Gastroesophageal sphincter (tissue), 4 donors: ENCODE measurements around the gene PCDHGA11. TPM values are rescaled to one million over a fixed set of nuclear protein-coding genes. Genes with fewer than 3 reads are reported as not detected.

Experiments
- ATAC-seq: fragments of 150-250 bp; one replicate; pipeline ENCODE4 v1.9.1; 2016; ENCODE audit warnings: mild to moderate bottlenecking, moderate library complexity
- H3K27ac ChIP-seq, 4 donors: fragments of 200-600 bp; sonication (generic) in 3 of 4; 1 replicate in 3 of 4; 2 replicates in 1 of 4; pipeline ENCODE4 v1.5.1; 2016 to 2019
- H3K27me3 ChIP-seq: fragments of 200-600 bp; sonication (generic); one replicate; pipeline ENCODE4 v1.5.1; 2019
- H3K36me3 ChIP-seq, 2 donors: fragments of 200-600 bp; sonication (generic); one replicate each; pipeline ENCODE4 v1.5.1; 2019; ENCODE audit warnings: control low read depth in 1 of 2
- H3K4me1 ChIP-seq, 3 donors: fragments of 200-600 bp; sonication (generic); 1 replicate in 2 of 3; 2 replicates in 1 of 3; pipeline ENCODE4 v1.5.1; 2016 to 2019; ENCODE audit warnings: control low read depth in 2 of 3
- H3K4me3 ChIP-seq, 2 donors: fragments of 200-600 bp; sonication (generic); one replicate each; pipeline ENCODE4 v1.5.1; 2019; ENCODE audit warnings: mild to moderate bottlenecking in 1 of 2, moderate library complexity in 1 of 2
- H3K9me3 ChIP-seq, 3 donors: fragments of 200-600 bp; sonication (generic); one replicate each; pipeline ENCODE4 v1.5.1; 2017 to 2019; ENCODE audit warnings: control low read depth in 2 of 3
- CTCF ChIP-seq, 4 experiments: fragments of 200-600 bp in 2 of 4; fragments of 450-650 bp in 2 of 4; sonication (generic) in 1 of 4; IDR thresholded peaks; one replicate each; pipeline ENCODE4 v1.5.1; 2017 to 2019; ENCODE audit warnings: antibody characterized with exemption in 4 of 4, mild to moderate bottlenecking in 2 of 4, moderate library complexity in 2 of 4
- EP300 ChIP-seq: sonication (generic); formaldehyde crosslinking; IDR thresholded peaks from one replicate; pipeline ENCODE4 v1.6.1; 2017; ENCODE audit warnings: antibody characterized with exemption, mild to moderate bottlenecking
- POLR2A ChIP-seq, 2 donors: fragments of 450-650 bp; IDR thresholded peaks; one replicate each; pipeline ENCODE4 v1.6.1; 2017; ENCODE audit warnings: antibody characterized with exemption in 2 of 2, mild to moderate bottlenecking in 2 of 2, moderate library complexity in 1 of 2
- POLR2AphosphoS5 ChIP-seq: sonication (generic); formaldehyde crosslinking; IDR thresholded peaks from one replicate; pipeline ENCODE4 v1.6.1; 2017; ENCODE audit warnings: antibody characterized with exemption
- WGBS, 2 donors: methylation state at CpG; one replicate each; pipeline ENCODE4 v1.1.5; 2018; ENCODE audit warnings: low coverage in 1 of 2; 5-methylcytosine and 5-hydroxymethylcytosine counted together
- total RNA-seq, 4 donors: library from RNA; depleted of rRNA; stranded (reverse); fragments of >200 nt; gene quantifications; one replicate each; pipeline ENCODE4 v1.1.0, GENCODE V29; 2016

The PCDHGA11 gene
- total RNA-seq, 4 donors from 2014 or later: 1.9 to 12.3 (median 3.9) TPM

GRCh38 chr5:141419074-141419880, 1.6 kb upstream of the PCDHGA11 start:
- H3K4me3 ChIP-seq: no peak overlapping the region
- peaks cover 0 to 98% (median 12%) of the 10 kb centered on the region in 3 donors for H3K9me3 ChIP-seq
- H3K36me3 ChIP-seq: peaks cover 0 to 14% of the 10 kb centered on the region in 2 donors
- no peaks in the 10 kb centered on the region for H3K27me3 ChIP-seq
- peaks cover 0 to 23% (median 0%) of the 10 kb centered on the region in 3 donors for H3K4me1 ChIP-seq
- 18 to 46% methylated on average over 6 to 7 of the region's 74 CpGs for WGBS, 2 donors
- ATAC-seq: no peak
- no peak overlapping the region for H3K27ac ChIP-seq
- TF ChIP-seq POLR2A (IDR thresholded peaks at IDR 0.05): no peak
- no peak for TF ChIP-seq CTCF (IDR thresholded peaks at IDR 0.05)
- TF ChIP-seq POLR2AphosphoS5: no peak
- TF ChIP-seq EP300: no peak

- ATAC-seq: no peak
- Histone ChIP-seq H3K27me3 (no peaks in the 10 kb centered on the region), H3K4me1 (peaks cover 0 to 23% (median 0%) of the 10 kb centered on the region in 3 donors), H3K4me3 (peak overlapping the region in 1 of 2 donors; percentile 41), H3K27ac (no peak overlapping the region), H3K9me3 (peaks cover 0 to 99% (median 13%) of the 10 kb centered on the region in 3 donors), H3K36me3 (peaks cover 0 to 21% of the 10 kb centered on the region in 2 donors)
- TF ChIP-seq POLR2A (IDR thresholded peaks at IDR 0.05) (no peak), EP300 (no peak), CTCF (IDR thresholded peaks at IDR 0.05) (no peak), POLR2AphosphoS5 (no peak)
- WGBS, 2 donors: 0 to 10% methylated on average over 2 to 6 of the region's 13 CpGs
These were observed 621 bp downstream of the PCDHGA11 start for GRCh38 chr5:141421489-141421855.

- Histone ChIP-seq H3K36me3 (peaks cover 0 to 35% of the 10 kb centered on the region in 2 donors), H3K4me1 (peaks cover 0 to 23% (median 0%) of the 10 kb centered on the region in 3 donors), H3K27me3 (no peaks in the 10 kb centered on the region), H3K27ac (no peak overlapping the region), H3K4me3 (no peak overlapping the region), H3K9me3 (peaks cover 0 to 99% (median 22%) of the 10 kb centered on the region in 3 donors)
- 40% methylated on average over 1 of the region's 42 CpGs; no CpG with 5 or more reads in 1 of the 2 donors for WGBS, 2 donors
- ATAC-seq: no peak
- TF ChIP-seq POLR2AphosphoS5: no peak
- no peak for TF ChIP-seq POLR2A (IDR thresholded peaks at IDR 0.05)
- TF ChIP-seq EP300: no peak
- no peak for TF ChIP-seq CTCF (IDR thresholded peaks at IDR 0.05)
These were observed 2.0 kb downstream of the PCDHGA11 start for GRCh38 chr5:141422742-141423291.

GRCh38 chr5:141427783-141428426, 7.1 kb downstream of the PCDHGA11 start:
- no peak overlapping the region for H3K4me3 ChIP-seq
- WGBS, 2 donors: 38 to 40% methylated on average over 1 to 5 of the region's 53 CpGs

More at GRCh38 chr5:141427783-141428426, 7.1 kb downstream of the PCDHGA11 start:
- H3K27me3 ChIP-seq: no peaks in the 10 kb centered on the region
- H3K36me3 ChIP-seq: peaks cover 0 to 32% of the 10 kb centered on the region in 2 donors
- peaks cover 0 to 99% (median 25%) of the 10 kb centered on the region in 3 donors for H3K9me3 ChIP-seq
- no peak overlapping the region for H3K27ac ChIP-seq
- no peak for ATAC-seq
- TF ChIP-seq POLR2A (IDR thresholded peaks at IDR 0.05) (no peak), CTCF (IDR thresholded peaks at IDR 0.05) (no peak), POLR2AphosphoS5 (no peak), EP300 (no peak)
- H3K4me1 ChIP-seq: peaks cover 0 to 14% (median 0%) of the 10 kb centered on the region in 3 donors
